ENCODE results near the gene RNF182. TPM values are rescaled to one million over a fixed set of nuclear protein-coding genes. Genes with fewer than 3 reads are reported as not detected.

Gene RNF182
- total RNA-seq, 3 donors from 2014 or later = 0.66 to 1.5 (median 0.80) TPM

- Histone ChIP-seq H3K9me3 (no peaks in the 10 kb centered on the region), H3K36me3 (no peaks in the 10 kb centered on the region), H3K4me3 (no peak overlapping the region), H3K4me1 (no peaks in the 10 kb centered on the region), H3K27me3 (no peaks in the 10 kb centered on the region), H3K27ac (no peak overlapping the region)
- intact Hi-C loops (cut with DNase I; ENCODE audit: low total_unique reads) = no loop called here
- TF ChIP-seq POLR2A (IDR thresholded peaks at IDR 0.05) = no peak
- TF ChIP-seq CTCF (IDR thresholded peaks at IDR 0.05) = no peak
- no peak for TF ChIP-seq POLR2AphosphoS5 (IDR thresholded peaks at IDR 0.05)
- DNase-seq (ENCODE audit: low spot score in 2 of 2) = no peak
These were observed 73.6 kb downstream of the RNF182 start for GRCh38 chr6:13998356-13998755.

GRCh38 chr6:14000901-14001300, 76.1 kb downstream of the RNF182 start:
- TF ChIP-seq POLR2A (IDR thresholded peaks at IDR 0.05) (no peak), POLR2AphosphoS5 (IDR thresholded peaks at IDR 0.05) (no peak), CTCF (IDR thresholded peaks at IDR 0.05) (no peak)
- Histone ChIP-seq H3K4me3 (no peak overlapping the region), H3K27me3 (no peaks in the 10 kb centered on the region), H3K9me3 (no peaks in the 10 kb centered on the region), H3K4me1 (no peaks in the 10 kb centered on the region), H3K36me3 (no peaks in the 10 kb centered on the region), H3K27ac (no peak overlapping the region)
- DNase-seq (ENCODE audit: low spot score in 2 of 2) = no peak
- intact Hi-C loops (cut with DNase I; ENCODE audit: low total_unique reads) = no loop called here

GRCh38 chr6:14001329-14002012, 76.7 kb downstream of the RNF182 start:
- no peak for DNase-seq (ENCODE audit: low spot score in 2 of 2)
- Histone ChIP-seq H3K27ac (no peak overlapping the region), H3K27me3 (no peaks in the 10 kb centered on the region), H3K9me3 (no peaks in the 10 kb centered on the region), H3K4me1 (no peaks in the 10 kb centered on the region), H3K36me3 (no peaks in the 10 kb centered on the region), H3K4me3 (no peak overlapping the region)
- intact Hi-C loops (cut with DNase I; ENCODE audit: low total_unique reads) = no loop called here
- no peak for TF ChIP-seq POLR2A (IDR thresholded peaks at IDR 0.05)
- no peak for TF ChIP-seq POLR2AphosphoS5 (IDR thresholded peaks at IDR 0.05)
- TF ChIP-seq CTCF (IDR thresholded peaks at IDR 0.05) = no peak

- Histone ChIP-seq H3K27ac (no peak overlapping the region), H3K4me3 (no peak overlapping the region), H3K27me3 (no peaks in the 10 kb centered on the region), H3K9me3 (no peaks in the 10 kb centered on the region), H3K4me1 (no peaks in the 10 kb centered on the region), H3K36me3 (no peaks in the 10 kb centered on the region)
- no peak for TF ChIP-seq POLR2A (IDR thresholded peaks at IDR 0.05)
- no peak for TF ChIP-seq POLR2AphosphoS5 (IDR thresholded peaks at IDR 0.05)
- TF ChIP-seq CTCF (IDR thresholded peaks at IDR 0.05) = no peak
- DNase-seq (ENCODE audit: low spot score in 2 of 2) = no peak
- intact Hi-C loops (cut with DNase I; ENCODE audit: low total_unique reads) = no loop called here
These were observed 77.6 kb downstream of the RNF182 start for GRCh38 chr6:14002176-14002947.

- Histone ChIP-seq H3K4me3 (no peak overlapping the region), H3K27me3 (no peaks in the 10 kb centered on the region), H3K36me3 (no peaks in the 10 kb centered on the region), H3K9me3 (no peaks in the 10 kb centered on the region), H3K4me1 (no peaks in the 10 kb centered on the region), H3K27ac (no peak overlapping the region)
- no peak for DNase-seq (ENCODE audit: low spot score in 2 of 2)
- intact Hi-C loops (cut with DNase I; ENCODE audit: low total_unique reads) = no loop called here
- TF ChIP-seq CTCF (IDR thresholded peaks at IDR 0.05) (no peak), POLR2A (IDR thresholded peaks at IDR 0.05) (no peak), POLR2AphosphoS5 (IDR thresholded peaks at IDR 0.05) (no peak)
These were observed 79.5 kb downstream of the RNF182 start for GRCh38 chr6:14004258-14004657.
